Skeletal muscle tissue (tissue), 4 donors: Measurements from ENCODE around the gene CAPN14. TPM values are rescaled to one million over a fixed set of nuclear protein-coding genes. Genes with fewer than 3 reads are reported as not detected.

Experiments
- H3K27ac ChIP-seq: one replicate; pipeline ENCODE4 v1.7.0; 2013; ENCODE audit warnings: mild to moderate bottlenecking, low read depth, low read length, inconsistent platforms
- H3K27me3 ChIP-seq, 3 donors: one replicate each; pipeline ENCODE4 v1.7.0; 2013; ENCODE audit warnings: low read length in 3 of 3; ENCODE audit not compliant: control insufficient read depth in 3 of 3, insufficient read depth in 3 of 3
- H3K36me3 ChIP-seq, 3 donors: one replicate each; pipeline ENCODE4 v1.7.0; 2013; ENCODE audit warnings: low read length in 3 of 3; ENCODE audit not compliant: control insufficient read depth in 3 of 3, insufficient read depth in 3 of 3
- H3K4me1 ChIP-seq, 3 donors: one replicate each; pipeline ENCODE4 v1.7.0; 2013; ENCODE audit warnings: low read length in 3 of 3, mild to moderate bottlenecking in 3 of 3; ENCODE audit not compliant: control insufficient read depth in 3 of 3, insufficient read depth in 3 of 3
- H3K4me3 ChIP-seq, 3 donors: one replicate each; pipeline ENCODE4 v1.7.0; 2013; ENCODE audit warnings: low read length in 3 of 3
- H3K9ac ChIP-seq, 3 donors: one replicate each; pipeline ENCODE4 v1.7.0; 2013; ENCODE audit warnings: low read length in 3 of 3, mild to moderate bottlenecking in 3 of 3, moderate library complexity in 2 of 3, low read depth in 1 of 3
- H3K9me3 ChIP-seq, 3 donors: one replicate each; pipeline ENCODE4 v1.7.0; 2013; ENCODE audit warnings: low read length in 3 of 3; ENCODE audit not compliant: control insufficient read depth in 3 of 3
- total RNA-seq: library from RNA; depleted of rRNA; stranded (reverse); fragments of >200 nt; gene quantifications from one replicate; pipeline ENCODE4 v1.2.3, GENCODE V29; 2014
- donor health status: Osteomylitis.

The CAPN14 gene
- total RNA-seq, 1 donor from 2014 or later = not detected

GRCh38 chr2:31254237-31255203, 37.2 kb upstream of the CAPN14 start:
- Histone ChIP-seq H3K9me3 (no peaks in the 10 kb centered on the region), H3K36me3 (peaks cover 0 to 2% (median 0%) of the 10 kb centered on the region in 3 donors), H3K27ac (no peak overlapping the region), H3K4me1 (peaks cover 7 to 14% (median 11%) of the 10 kb centered on the region in 3 donors), H3K9ac (no peak overlapping the region), H3K4me3 (no peak overlapping the region), H3K27me3 (no peaks in the 10 kb centered on the region)

DNA sequence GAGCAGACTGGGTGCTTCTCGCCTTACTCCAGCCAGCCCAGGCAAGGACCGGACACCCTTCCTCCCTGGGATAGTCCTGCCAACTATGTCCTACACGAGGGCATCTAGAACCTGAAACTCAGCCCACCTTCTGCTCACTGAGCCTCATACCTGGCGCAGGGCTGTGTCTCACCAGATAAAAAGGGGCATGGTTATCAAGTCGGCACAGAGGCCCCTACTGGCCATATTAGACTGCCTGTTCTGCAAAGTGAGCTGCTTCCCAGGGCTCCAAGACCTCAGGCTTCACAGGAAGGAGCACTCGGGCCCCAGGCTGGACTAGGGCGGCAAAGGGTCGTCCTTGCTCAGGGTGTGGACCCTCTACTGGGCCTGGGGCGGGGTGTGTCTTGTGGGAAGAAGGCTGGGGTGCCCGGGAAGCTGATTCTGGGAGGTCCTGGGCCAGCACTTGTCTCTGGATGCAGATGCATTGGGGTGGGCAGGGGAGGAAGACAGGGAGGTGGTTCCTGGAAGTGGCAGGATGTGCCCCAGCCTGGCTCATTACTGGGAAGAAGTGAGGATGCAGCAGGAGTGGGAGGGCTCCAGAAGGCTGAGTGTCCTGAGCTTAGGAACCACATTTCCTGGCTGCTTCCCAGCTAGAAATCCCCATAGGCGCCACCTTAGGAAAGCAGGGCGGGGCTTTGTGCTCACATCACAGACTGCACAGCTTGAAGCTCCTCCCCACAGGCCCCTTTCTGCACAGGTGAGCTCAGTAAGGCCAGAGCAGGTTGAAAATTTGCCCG, 36.2 kb upstream of the CAPN14 start:
- Histone ChIP-seq H3K4me1 (peaks cover 7 to 14% (median 11%) of the 10 kb centered on the region in 3 donors), H3K27ac (no peak overlapping the region), H3K4me3 (no peak overlapping the region), H3K27me3 (no peaks in the 10 kb centered on the region), H3K9me3 (no peaks in the 10 kb centered on the region), H3K36me3 (peaks cover 0 to 5% (median 2%) of the 10 kb centered on the region in 3 donors), H3K9ac (no peak overlapping the region)

GRCh38 chr2:31251851-31252250, 34.5 kb upstream of the CAPN14 start:
- Histone ChIP-seq H3K36me3 (peaks cover 0 to 5% (median 4%) of the 10 kb centered on the region in 3 donors), H3K4me3 (no peak overlapping the region), H3K27ac (no peak overlapping the region), H3K9me3 (no peaks in the 10 kb centered on the region), H3K4me1 (peaks cover 7 to 14% (median 11%) of the 10 kb centered on the region in 3 donors), H3K9ac (peak overlapping the region in 1 of 3 donors; percentile 51), H3K27me3 (no peaks in the 10 kb centered on the region)

DNA sequence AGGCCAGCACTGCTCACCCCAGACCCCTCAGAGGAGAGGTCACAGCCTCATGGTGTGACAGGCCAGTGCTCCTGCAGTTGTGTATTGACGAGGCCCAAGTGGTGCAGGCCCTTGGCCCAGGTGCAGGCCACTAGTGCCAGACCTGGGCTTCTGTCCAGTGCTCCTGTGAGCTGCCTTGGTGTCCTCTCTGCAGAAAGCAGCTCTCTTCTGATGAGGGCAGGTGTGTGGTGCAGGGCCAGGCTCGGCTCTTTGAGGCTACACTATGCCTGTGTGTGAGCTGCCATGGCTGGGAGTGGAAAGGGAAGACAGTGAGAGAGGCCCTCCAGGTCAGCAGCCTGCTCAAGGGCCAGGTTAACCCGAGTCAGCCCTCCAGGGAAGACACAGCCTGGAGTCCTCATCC, 33.7 kb upstream of the CAPN14 start:
- Histone ChIP-seq H3K9ac (peak overlapping the region in 1 of 3 donors; percentile 33), H3K27me3 (no peaks in the 10 kb centered on the region), H3K36me3 (peaks cover 0 to 5% (median 4%) of the 10 kb centered on the region in 3 donors), H3K27ac (no peak overlapping the region), H3K4me1 (peaks cover 6 to 14% (median 7%) of the 10 kb centered on the region in 3 donors), H3K9me3 (no peaks in the 10 kb centered on the region), H3K4me3 (no peak overlapping the region)

DNA sequence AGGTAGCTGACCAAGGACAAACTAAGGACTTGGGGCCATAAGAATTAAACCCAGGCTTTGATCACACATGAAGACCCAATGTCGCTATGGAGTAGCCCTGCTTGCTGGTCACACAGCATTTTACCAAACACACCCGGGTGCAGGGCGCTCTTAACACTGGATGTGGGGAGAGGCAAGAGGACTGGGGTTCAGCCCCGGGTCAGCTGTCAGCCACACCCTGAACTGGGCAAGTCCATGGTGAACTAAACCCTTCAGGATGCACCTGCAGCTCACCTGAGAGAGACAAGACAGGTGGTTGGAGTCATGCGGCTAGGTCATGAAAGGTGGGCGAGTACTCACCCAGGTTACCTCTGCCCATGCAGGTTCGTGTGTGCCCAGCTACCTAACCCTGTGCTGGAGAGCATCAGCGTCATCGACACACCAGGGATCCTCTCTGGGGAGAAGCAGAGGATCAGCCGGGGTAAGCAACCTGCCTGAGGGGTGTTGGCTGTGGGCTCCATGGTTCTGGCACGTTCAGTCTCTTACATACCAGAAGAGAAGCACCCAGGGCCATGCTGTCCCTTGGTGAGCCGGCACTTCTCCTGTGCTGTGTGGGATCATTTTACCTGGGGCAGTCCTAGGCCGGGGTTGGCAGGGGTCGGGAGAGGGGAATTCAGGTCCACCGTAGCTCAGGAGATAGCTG, 31.8 kb upstream of the CAPN14 start:
- H3K9ac ChIP-seq = no peak overlapping the region
- H3K27me3 ChIP-seq = no peaks in the 10 kb centered on the region
- H3K27ac ChIP-seq = no peak overlapping the region
- H3K9me3 ChIP-seq = no peaks in the 10 kb centered on the region
- H3K4me3 ChIP-seq = no peak overlapping the region
- H3K36me3 ChIP-seq = peaks cover 0 to 9% (median 4%) of the 10 kb centered on the region in 3 donors
- peaks cover 6 to 14% (median 7%) of the 10 kb centered on the region in 3 donors for H3K4me1 ChIP-seq

- H3K9ac ChIP-seq = no peak overlapping the region
- H3K4me1 ChIP-seq = peaks cover 6 to 14% (median 7%) of the 10 kb centered on the region in 3 donors
These were observed 30.8 kb upstream of the CAPN14 start for GRCh38 chr2:31248139-31248538.

GRCh38 chr2:31247711-31248110, 30.4 kb upstream of the CAPN14 start:
- peaks cover 0 to 9% (median 4%) of the 10 kb centered on the region in 3 donors for H3K36me3 ChIP-seq

More at GRCh38 chr2:31248139-31248538, 30.8 kb upstream of the CAPN14 start:
- no peak overlapping the region for H3K4me3 ChIP-seq
- no peaks in the 10 kb centered on the region for H3K27me3 ChIP-seq
- peaks cover 0 to 9% (median 4%) of the 10 kb centered on the region in 3 donors for H3K36me3 ChIP-seq
- H3K27ac ChIP-seq = no peak overlapping the region
- no peaks in the 10 kb centered on the region for H3K9me3 ChIP-seq

DNA sequence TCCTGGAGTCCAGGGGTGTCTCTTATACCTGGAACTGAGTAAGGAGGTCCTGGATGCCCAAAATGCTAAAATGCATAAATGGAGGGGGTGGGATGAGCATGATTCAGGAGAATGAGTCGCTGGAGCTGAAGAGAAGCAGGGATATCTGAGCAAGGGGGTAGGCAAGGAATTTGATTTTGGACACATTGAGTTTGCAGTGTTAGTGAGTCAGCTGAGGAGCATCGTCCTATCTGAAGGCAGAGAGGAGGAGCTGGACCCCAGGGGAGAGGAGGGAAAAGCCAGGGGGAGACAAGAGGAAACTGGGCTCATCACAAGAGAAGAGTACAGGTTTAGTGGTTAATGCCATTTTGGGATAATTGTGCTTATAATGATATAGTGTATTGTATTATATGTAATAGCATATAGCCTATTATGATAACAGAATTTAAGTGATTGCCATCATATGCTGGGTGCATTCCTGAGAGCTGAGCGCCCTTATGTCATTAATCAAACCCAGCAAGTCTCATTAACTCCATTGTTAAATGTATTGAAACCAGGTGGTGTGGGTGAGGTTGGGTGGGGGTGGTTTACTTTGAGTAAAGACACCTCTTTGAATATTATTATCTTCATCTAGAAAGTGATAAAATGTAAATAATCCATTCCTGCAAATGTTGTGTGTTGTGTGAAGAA, 29.0 kb upstream of the CAPN14 start:
- H3K4me1 ChIP-seq = peaks cover 15 to 20% (median 17%) of the 10 kb centered on the region in 3 donors
- no peaks in the 10 kb centered on the region for H3K9me3 ChIP-seq
- no peaks in the 10 kb centered on the region for H3K27me3 ChIP-seq
- no peak overlapping the region for H3K27ac ChIP-seq
- no peak overlapping the region for H3K4me3 ChIP-seq
- H3K36me3 ChIP-seq = peaks cover 0 to 9% (median 4%) of the 10 kb centered on the region in 3 donors
- H3K9ac ChIP-seq = no peak overlapping the region

More at GRCh38 chr2:31247711-31248110, 30.4 kb upstream of the CAPN14 start:
- Histone ChIP-seq H3K9me3 (no peaks in the 10 kb centered on the region), H3K27ac (no peak overlapping the region), H3K4me3 (no peak overlapping the region), H3K9ac (no peak overlapping the region), H3K27me3 (no peaks in the 10 kb centered on the region), H3K4me1 (peaks cover 6 to 14% (median 7%) of the 10 kb centered on the region in 3 donors)

DNA sequence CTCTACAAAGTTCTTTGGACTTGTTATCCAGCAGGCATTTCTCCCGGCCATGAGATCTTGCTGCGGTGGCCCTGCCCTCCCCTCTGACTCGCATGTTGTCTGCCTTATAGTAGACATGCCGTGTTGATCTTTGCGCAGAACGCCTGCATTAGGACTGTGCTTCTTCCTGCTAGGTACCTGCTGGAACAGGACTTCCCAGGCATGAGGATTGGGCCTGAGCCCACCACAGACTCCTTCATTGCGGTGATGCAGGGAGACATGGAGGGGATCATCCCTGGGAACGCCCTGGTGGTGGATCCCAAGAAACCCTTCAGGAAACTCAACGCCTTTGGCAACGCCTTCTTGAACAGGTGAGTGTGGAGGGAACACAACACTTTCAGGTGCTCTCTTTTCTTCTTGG, 26.8 kb upstream of the CAPN14 start:
- H3K4me1 ChIP-seq = peaks cover 31 to 34% (median 34%) of the 10 kb centered on the region in 3 donors
- no peak overlapping the region for H3K4me3 ChIP-seq
- H3K9ac ChIP-seq = no peak overlapping the region
- H3K9me3 ChIP-seq = no peaks in the 10 kb centered on the region
- H3K27me3 ChIP-seq = no peaks in the 10 kb centered on the region
- no peak overlapping the region for H3K27ac ChIP-seq
- H3K36me3 ChIP-seq = peaks cover 0 to 6% (median 2%) of the 10 kb centered on the region in 3 donors
